Fibroblast of mammary gland (primary cell): ENCODE data around the gene MRPL53.

Source experiments
- DNase-seq: peaks from one replicate; pipeline ENCODE4 v3.0.0-alpha.2; 2010; ENCODE audit warnings: low read depth
- H3K4me3 ChIP-seq: 2 replicates; pipeline ENCODE4 v1.5.1; 2011; ENCODE audit warnings: low read depth, mild to moderate bottlenecking, low read length, moderate library complexity; ENCODE audit not compliant: control insufficient read depth
- CTCF ChIP-seq: conservative IDR thresholded peaks from 2 replicates; pipeline ENCODE4 v1.5.1; 2011; ENCODE audit warnings: low read depth, low read length, inconsistent platforms; ENCODE audit not compliant: control insufficient read depth, insufficient read depth

The MRPL53 gene

GRCh38 chr2:74472086-74472944, at the start of gene MRPL53:
MRPL53 (minus strand) TSS chr2:74472680; CDS start chr2:74472660, 20 bp downstream.
- TF ChIP-seq CTCF: no peak
- H3K4me3 ChIP-seq: peak within 1 kb of the TSS; percentile 71
- peak; percentile 93 for DNase-seq

GRCh38 chr2:74516650-74517049, 44.2 kb upstream of the MRPL53 start:
- TF ChIP-seq CTCF: no peak
- no peak overlapping the region for H3K4me3 ChIP-seq
- DNase-seq: no peak

DNA sequence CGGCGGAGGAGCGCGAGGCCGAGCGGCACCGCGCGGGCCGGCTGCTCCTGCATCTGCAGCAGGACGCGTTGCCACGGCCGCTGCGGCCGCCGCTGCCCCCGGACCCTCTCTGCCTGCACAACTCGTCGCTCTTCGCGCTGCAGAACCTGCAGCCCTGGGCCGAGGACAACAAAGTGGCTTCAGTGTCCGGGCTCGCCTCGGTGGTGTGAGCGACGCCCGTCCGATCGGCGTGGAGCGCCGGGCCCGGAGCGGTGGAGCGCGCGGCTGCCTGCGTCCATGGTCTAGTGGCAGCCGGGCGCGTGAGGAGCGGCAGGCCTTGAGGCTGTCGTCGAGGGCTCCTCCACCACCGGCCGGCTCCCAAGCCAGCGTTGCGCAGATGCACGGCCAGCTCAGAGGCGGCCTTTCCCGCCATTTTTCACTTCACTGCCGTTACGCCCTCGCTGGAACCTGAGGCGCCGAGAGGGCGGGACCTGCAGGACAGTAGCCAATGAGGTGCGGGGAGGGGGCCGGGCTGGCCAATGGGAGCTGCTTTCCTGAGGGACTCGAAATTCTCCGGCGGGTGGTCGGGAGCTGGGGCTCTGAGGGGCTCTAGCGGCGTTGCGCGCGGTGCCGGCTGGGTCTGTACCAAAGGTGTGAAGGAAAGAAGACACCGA, 43.6 kb upstream of the MRPL53 start:
- H3K4me3 ChIP-seq: no peak overlapping the region
- DNase-seq: peak; percentile 44
- TF ChIP-seq CTCF: no peak

GRCh38 chr2:74515271-74515980, 42.9 kb upstream of the MRPL53 start:
- H3K4me3 ChIP-seq: no peak overlapping the region
- no peak for DNase-seq
- no peak for TF ChIP-seq CTCF

DNA sequence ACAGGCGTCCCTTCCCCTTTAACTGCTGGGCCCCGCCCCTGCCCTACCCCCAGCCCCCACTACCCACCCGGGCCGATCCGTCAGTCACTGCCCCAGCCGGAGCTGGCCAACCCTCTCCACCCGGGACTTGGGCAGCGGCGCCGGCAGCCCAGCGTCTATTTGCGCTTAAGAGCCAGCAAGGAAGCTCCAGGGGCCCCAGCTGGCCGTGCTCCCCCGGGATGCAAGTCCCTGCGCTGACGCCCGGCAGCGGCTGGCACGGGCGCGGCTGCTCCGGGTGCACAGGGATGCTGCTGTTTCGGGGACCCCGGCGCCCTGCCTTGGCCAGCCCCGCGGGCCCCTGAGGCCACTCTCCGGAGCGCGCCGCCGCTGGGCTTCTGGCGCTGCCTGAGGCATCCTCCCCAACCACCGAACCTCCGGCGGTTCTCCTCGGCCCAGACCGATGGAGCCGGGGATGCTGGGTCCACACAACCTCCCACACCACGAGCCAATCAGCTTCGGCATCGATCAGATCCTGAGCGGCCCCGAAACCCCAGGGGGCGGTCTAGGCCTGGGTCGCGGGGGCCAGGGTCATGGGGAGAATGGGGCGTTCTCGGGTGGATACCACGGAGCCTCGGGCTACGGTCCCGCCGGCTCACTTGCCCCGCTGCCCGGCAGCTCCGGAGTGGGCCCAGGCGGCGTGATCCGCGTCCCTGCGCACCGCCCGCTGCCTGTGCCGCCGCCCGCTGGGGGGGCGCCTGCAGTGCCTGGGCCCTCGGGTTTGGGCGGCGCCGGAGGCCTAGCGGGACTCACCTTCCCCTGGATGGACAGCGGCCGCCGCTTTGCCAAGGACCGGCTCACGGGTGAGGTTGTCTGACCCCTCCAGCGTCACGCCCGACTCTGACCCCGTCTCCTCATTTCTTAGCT, 42.1 kb upstream of the MRPL53 start, which contains the start of gene TLX2:
Gene TLX2 (plus strand): TSS at position 83 of the 903 bp plus-strand sequence. CDS start 357 bp downstream, at position 440.
- no peak for TF ChIP-seq CTCF
- H3K4me3 ChIP-seq: no peak within 1 kb of the TSS
- no peak for DNase-seq

GRCh38 chr2:74513605-74514367, 41.3 kb upstream of the MRPL53 start:
- no peak for DNase-seq
- no peak overlapping the region for H3K4me3 ChIP-seq
- no peak for TF ChIP-seq CTCF
